Stomach (tissue), 4 donors: ENCODE measurements around the gene CD40.

Experiments
- POLR2A ChIP-seq, 4 donors: fragments of 450-650 bp; IDR thresholded peaks; one replicate each; pipeline ENCODE4 v1.6.1; 2016; ENCODE audit warnings: antibody characterized with exemption in 4 of 4, control low read depth in 2 of 4, mild to moderate bottlenecking in 1 of 4, moderate library complexity in 1 of 4
- POLR2AphosphoS5 ChIP-seq, 3 donors: sonication (generic); formaldehyde crosslinking; IDR thresholded peaks; one replicate each; pipeline ENCODE4 v1.6.1; 2016; ENCODE audit warnings: antibody characterized with exemption in 3 of 3
- TF ChIP-seq, protein P1 (sequence below), 7 experiments: fragments of 450-650 bp in 4 of 7; fragments of 200-600 bp in 3 of 7; sonication (generic) in 3 of 7; IDR thresholded peaks; one replicate each; pipeline ENCODE4 v1.5.1; 2016 to 2019; ENCODE audit warnings: antibody characterized with exemption in 7 of 7, control low read depth in 2 of 7, mild to moderate bottlenecking in 1 of 7

DNA sequence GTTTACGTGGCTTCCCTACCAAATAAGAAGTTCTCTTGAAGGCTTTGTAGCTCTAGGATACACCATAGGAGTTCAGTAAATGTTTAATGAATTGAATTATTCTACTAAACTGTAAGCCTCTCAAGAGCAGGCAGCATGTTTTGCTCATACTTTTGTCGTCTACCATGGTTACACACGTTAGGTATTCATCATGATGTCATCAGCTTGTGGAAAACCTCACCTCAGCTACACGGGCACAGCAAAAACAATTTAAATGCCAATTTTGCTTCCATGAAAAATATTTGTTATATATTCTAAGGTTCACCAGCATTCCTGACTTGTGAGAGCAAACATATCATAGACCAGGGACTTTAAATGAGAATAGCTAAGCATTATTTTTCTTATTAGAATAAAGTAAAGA is 45.1 kb upstream of the CD40 start:
- TF ChIP-seq, protein P1, sequence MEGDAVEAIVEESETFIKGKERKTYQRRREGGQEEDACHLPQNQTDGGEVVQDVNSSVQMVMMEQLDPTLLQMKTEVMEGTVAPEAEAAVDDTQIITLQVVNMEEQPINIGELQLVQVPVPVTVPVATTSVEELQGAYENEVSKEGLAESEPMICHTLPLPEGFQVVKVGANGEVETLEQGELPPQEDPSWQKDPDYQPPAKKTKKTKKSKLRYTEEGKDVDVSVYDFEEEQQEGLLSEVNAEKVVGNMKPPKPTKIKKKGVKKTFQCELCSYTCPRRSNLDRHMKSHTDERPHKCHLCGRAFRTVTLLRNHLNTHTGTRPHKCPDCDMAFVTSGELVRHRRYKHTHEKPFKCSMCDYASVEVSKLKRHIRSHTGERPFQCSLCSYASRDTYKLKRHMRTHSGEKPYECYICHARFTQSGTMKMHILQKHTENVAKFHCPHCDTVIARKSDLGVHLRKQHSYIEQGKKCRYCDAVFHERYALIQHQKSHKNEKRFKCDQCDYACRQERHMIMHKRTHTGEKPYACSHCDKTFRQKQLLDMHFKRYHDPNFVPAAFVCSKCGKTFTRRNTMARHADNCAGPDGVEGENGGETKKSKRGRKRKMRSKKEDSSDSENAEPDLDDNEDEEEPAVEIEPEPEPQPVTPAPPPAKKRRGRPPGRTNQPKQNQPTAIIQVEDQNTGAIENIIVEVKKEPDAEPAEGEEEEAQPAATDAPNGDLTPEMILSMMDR (IDR thresholded peaks at IDR 0.05) = no peak
- TF ChIP-seq POLR2A (IDR thresholded peaks at IDR 0.05) = no peak
- no peak for TF ChIP-seq POLR2AphosphoS5 (IDR thresholded peaks at IDR 0.05)
